Measurements from ENCODE around the gene IFI35.
A peak's percentile ranks its signal among the peaks of the same experiment; 100 is the strongest.

Gene IFI35

GRCh38 chr17:43024407-43025289 lies 18.1 kb downstream of the IFI35 start, which contains the start of gene RND2:
TSS of gene RND2 (plus strand) at chr17:43025231. CDS start at chr17:43025348, 117 bp downstream.
- H3K9me3 Mint-ChIP-seq = no peaks in the 10 kb centered on the region
- peaks cover 2% of the 10 kb centered on the region for H3K36me3 Mint-ChIP-seq
- H3K27me3 Mint-ChIP-seq = peaks cover 72% of the 10 kb centered on the region
- peaks cover 32% of the 10 kb centered on the region for H3K4me1 Mint-ChIP-seq
- no peak within 1 kb of the TSS for H3K27ac Mint-ChIP-seq
- peak within 1 kb of the TSS; percentile 78 for H3K4me3 Mint-ChIP-seq
- CTCF ChIA-PET = interaction anchor here (1.0 to 1.4 kb wide), 4 partner anchors 14 to 26 kb away, joined by 3 to 5 read pairs (median 3); partner anchors contain the start of genes IFI35 and RPL27
- DNase-seq = peak; percentile 83

DNA sequence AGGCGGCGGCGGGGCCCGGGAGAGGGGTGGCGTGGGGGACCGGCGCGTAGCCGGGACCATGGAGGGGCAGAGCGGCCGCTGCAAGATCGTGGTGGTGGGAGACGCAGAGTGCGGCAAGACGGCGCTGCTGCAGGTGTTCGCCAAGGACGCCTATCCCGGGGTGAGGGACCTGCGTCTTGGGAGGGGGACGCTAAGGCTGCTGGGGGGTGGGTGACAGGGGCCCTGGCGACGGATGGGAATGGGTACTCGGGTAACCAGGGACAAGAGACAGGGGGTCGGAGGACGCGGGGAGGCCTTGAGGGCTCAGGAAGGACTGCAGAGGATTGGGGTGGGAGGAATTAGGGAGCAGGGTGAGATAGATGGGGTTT lies 18.7 kb downstream of the IFI35 start:
- no peaks in the 10 kb centered on the region for H3K9me3 Mint-ChIP-seq
- H3K27me3 Mint-ChIP-seq = peaks cover 70% of the 10 kb centered on the region
- H3K36me3 Mint-ChIP-seq = peaks cover 2% of the 10 kb centered on the region
- DNase-seq = no peak
- no peak overlapping the region for H3K27ac Mint-ChIP-seq
- peak overlapping the region; percentile 61 for H3K4me3 Mint-ChIP-seq
- CTCF ChIA-PET = no interaction called here
- peaks cover 26% of the 10 kb centered on the region for H3K4me1 Mint-ChIP-seq

GRCh38 chr17:43025766-43026537 lies 19.4 kb downstream of the IFI35 start:
- Mint-ChIP-seq H3K9me3 (no peaks in the 10 kb centered on the region), H3K36me3 (peaks cover 2% of the 10 kb centered on the region), H3K4me3 (peak overlapping the region; percentile 31), H3K27ac (no peak overlapping the region), H3K4me1 (peaks cover 21% of the 10 kb centered on the region), H3K27me3 (peaks cover 71% of the 10 kb centered on the region)
- CTCF ChIA-PET = no interaction called here
- no peak for DNase-seq

DNA sequence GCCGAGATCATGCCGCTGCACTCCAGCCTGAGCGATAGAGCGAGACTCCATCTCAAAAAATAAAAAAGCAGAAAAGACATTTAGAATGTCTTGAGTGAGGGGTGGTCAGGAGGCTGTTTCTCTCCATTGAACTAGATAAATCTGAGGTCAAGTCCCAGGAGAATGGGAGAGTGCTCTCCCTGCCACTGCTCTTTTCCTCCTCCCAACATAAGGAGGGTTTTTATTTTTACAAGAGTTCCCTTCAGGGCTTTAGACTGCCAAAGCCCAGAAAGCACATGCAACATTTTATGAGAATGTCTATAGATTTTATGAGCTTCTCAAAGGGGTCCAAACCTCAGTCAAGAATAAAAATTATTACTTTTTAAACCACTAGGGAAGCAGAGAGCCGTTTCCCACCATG lies 20.0 kb downstream of the IFI35 start:
- no peaks in the 10 kb centered on the region for H3K9me3 Mint-ChIP-seq
- H3K27me3 Mint-ChIP-seq = peaks cover 65% of the 10 kb centered on the region
- H3K36me3 Mint-ChIP-seq = peaks cover 2% of the 10 kb centered on the region
- DNase-seq = no peak
- peaks cover 16% of the 10 kb centered on the region for H3K4me1 Mint-ChIP-seq
- CTCF ChIA-PET = no interaction called here
- no peak overlapping the region for H3K27ac Mint-ChIP-seq
- peak overlapping the region; percentile 31 for H3K4me3 Mint-ChIP-seq

DNA sequence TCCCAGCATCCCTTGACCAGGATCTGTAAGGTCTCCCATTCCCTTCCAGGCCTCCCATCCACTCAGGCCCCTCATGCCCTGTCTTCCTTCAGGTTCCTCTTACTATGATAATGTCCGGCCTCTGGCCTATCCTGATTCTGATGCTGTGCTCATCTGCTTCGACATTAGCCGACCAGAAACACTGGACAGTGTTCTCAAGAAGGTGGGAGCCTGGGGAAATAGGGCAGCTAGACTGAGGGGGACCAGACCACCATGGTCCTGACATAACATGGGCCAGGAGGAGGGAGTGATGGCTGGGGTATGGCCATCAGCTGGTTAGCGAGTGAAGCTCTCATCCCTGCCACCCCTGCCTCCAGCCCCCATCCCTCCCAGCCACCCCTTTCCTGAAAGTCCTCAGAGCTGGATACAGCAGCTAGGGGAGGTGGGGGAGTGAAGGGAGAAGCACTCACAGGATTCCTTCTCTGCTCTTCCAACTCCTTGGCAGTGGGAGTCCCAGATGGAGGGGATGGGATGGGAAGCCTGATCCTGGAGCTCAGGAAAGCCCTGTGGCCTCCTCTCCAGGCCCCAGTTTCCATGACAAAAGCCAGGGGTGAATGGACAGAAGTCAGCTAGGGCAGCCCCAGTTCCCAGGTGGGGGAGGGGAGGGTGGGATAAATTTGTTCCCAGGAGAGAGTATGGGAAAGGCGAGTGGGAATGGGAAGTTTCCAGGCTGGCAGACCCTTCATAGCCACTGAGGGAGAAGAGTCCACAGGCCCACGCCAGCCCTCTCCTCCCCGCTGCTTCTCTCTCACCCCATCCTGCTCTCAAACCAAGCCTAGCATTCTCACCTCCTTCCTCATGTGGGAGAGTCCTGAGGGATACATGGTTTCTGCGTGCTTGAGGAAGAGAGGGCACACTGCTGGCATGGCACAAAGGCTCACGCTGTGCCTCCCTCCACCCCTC lies 20.8 kb downstream of the IFI35 start:
- DNase-seq = no peak
- peaks cover 57% of the 10 kb centered on the region for H3K27me3 Mint-ChIP-seq
- H3K4me1 Mint-ChIP-seq = peaks cover 13% of the 10 kb centered on the region
- CTCF ChIA-PET = no interaction called here
- H3K36me3 Mint-ChIP-seq = peaks cover 2% of the 10 kb centered on the region
- no peak overlapping the region for H3K27ac Mint-ChIP-seq
- no peaks in the 10 kb centered on the region for H3K9me3 Mint-ChIP-seq
- H3K4me3 Mint-ChIP-seq = no peak overlapping the region

DNA sequence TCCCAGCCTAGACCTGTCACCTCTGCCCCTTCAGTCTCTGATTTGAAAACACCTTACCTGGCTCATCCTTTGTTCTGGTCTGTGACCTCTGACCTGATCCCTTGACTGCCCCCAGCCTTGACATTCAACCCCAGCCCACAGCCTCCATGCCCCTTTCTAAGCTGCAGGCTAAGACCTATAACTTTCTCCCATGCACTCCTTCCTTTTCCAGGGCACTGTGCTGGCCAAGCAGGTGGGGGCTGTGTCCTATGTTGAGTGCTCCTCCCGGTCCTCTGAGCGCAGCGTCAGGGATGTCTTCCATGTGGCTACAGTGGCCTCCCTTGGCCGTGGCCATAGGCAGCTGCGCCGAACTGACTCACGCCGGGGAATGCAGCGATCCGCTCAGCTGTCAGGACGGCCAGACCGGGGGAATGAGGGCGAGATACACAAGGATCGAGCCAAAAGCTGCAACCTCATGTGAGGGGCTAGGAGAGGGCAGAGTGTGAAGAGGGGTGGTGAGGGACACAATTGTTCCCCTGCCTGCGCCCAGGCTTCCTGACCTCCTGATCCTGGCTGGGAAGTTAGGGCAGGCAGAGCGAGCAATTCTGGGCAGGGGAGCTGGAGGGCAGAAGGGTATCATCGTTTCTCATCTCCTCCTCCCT lies 21.8 kb downstream of the IFI35 start:
- Mint-ChIP-seq H3K9me3 (no peaks in the 10 kb centered on the region), H3K27ac (peak overlapping the region; percentile 25), H3K4me1 (peaks cover 13% of the 10 kb centered on the region), H3K36me3 (peaks cover 2% of the 10 kb centered on the region), H3K27me3 (peaks cover 50% of the 10 kb centered on the region), H3K4me3 (no peak overlapping the region)
- CTCF ChIA-PET = no interaction called here
- no peak for DNase-seq

- CTCF ChIA-PET = no interaction called here
- no peak for DNase-seq
These were observed 23.7 kb downstream of the IFI35 start for GRCh38 chr17:43030137-43030767.

DNA sequence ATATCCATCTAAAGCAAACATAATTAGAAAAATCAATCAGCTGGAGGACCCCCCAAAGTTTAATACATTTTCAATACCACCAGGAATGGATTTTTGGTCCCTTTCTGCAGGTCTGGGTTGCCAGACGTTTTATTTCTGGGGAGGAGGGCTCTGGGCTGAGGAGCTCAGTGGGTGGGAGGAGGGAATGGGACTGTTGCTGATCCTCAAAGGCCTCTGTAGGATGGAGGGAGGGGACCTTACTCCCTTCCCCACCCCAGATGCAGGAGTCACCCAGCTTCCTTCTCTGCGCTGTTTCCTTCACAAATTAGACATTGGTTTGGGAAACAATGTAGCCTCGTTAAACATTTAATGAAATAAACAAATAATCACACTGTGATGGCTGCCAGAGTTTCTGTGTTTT lies 25.1 kb downstream of the IFI35 start:
- no peaks in the 10 kb centered on the region for H3K9me3 Mint-ChIP-seq
- CTCF ChIA-PET = no interaction called here
- no peaks in the 10 kb centered on the region for H3K4me1 Mint-ChIP-seq
- no peak overlapping the region for H3K27ac Mint-ChIP-seq
- H3K4me3 Mint-ChIP-seq = no peak overlapping the region
- H3K36me3 Mint-ChIP-seq = no peaks in the 10 kb centered on the region
- peaks cover 25% of the 10 kb centered on the region for H3K27me3 Mint-ChIP-seq
- no peak for DNase-seq

More at GRCh38 chr17:43030137-43030767, 23.7 kb downstream of the IFI35 start:
- Mint-ChIP-seq H3K4me3 (no peak overlapping the region), H3K4me1 (peaks cover 3% of the 10 kb centered on the region), H3K36me3 (no peaks in the 10 kb centered on the region), H3K9me3 (no peaks in the 10 kb centered on the region), H3K27me3 (peaks cover 38% of the 10 kb centered on the region), H3K27ac (no peak overlapping the region)

DNA sequence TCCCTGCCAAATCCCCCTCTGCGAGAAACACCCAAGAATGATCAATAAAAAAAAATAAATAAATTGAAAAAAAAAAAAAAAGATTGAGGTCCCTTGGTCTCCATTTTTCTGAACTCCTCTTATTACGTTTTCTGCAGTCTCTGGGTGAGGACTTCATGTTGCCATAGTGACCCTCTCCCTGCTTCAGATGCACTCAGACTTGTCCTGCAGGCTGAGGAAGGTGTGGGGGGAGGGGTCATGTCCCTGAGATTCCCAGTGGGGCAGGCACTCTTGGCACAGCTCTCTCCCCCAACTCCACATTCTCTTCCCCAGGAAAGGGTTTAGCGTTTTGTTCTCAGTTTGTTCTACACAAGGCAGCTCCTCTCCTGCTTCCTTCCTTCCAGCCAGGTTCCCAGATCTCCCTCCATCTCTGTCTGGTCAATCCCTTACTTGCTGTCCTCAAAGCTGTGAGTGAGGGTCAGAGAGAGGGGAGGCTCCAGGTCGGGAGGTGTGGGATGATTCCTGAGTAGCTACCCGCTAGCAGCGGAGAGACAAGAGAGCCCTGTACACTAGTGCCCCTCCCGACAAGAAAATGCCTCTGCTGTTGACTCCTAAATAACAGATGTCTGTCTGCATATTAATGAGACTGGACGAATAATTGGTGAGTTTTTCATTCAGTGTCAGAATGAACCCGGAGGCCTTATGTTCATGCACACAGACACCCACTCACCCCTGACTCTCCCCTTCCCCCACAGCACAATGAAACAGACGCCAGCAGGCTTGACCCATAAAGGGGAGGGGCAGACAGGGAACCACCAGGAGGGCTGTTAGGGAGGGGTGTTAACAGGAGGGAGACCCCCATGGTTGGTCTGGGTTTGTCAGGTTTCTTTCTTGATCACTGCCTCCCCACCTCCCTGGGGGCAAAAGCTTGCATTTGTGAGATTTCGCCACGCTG lies 27.6 kb downstream of the IFI35 start:
- Mint-ChIP-seq H3K9me3 (no peaks in the 10 kb centered on the region), H3K27ac (no peak overlapping the region), H3K27me3 (peaks cover 5% of the 10 kb centered on the region), H3K36me3 (no peaks in the 10 kb centered on the region), H3K4me3 (no peak overlapping the region), H3K4me1 (no peaks in the 10 kb centered on the region)
- CTCF ChIA-PET = no interaction called here
- DNase-seq = no peak

DNA sequence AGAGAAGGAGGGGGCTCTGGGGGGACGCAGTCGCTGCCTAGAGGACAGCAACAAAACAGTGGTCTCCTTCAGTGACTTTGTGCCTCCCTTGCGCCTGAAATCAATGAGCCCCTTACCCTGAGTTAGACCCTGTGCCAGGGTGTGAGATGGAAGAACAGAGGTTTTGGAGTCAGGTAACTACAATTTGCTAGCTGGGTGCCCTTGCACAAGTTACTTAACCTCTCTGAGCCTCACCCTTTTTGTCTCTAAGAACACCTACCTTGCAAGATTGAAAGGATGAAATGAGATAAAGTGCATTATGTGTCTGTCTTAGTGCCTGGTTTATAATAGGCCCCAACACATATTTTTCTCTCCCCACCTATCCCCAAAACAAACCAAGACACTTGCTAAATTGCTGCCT lies 28.3 kb downstream of the IFI35 start:
- Mint-ChIP-seq H3K9me3 (no peaks in the 10 kb centered on the region), H3K4me1 (no peaks in the 10 kb centered on the region), H3K36me3 (no peaks in the 10 kb centered on the region), H3K4me3 (no peak overlapping the region), H3K27me3 (peaks cover 5% of the 10 kb centered on the region), H3K27ac (no peak overlapping the region)
- CTCF ChIA-PET = no interaction called here
- DNase-seq = no peak

DNA sequence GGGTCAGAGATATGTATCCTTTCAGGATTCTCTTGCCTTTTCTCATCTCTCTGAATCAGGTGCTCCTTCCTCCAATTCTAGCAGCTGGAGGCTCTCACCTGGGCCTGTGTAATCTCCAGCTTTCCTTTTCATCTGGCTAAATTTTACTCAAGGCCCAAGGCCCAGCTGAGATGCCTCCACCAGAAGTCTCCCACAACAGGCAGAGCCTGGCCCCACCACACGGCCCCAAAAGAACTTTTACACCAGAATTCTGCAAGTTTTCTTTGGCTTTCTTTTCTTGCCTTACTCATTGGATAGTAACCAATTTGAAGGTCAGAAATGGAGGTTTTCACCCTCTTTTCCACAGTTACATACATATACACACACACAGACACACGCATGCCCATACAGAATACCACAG lies 33.1 kb downstream of the IFI35 start:
- H3K4me3 Mint-ChIP-seq = no peak overlapping the region
- no peak for DNase-seq
- no peaks in the 10 kb centered on the region for H3K27me3 Mint-ChIP-seq
- H3K27ac Mint-ChIP-seq = no peak overlapping the region
- H3K9me3 Mint-ChIP-seq = no peaks in the 10 kb centered on the region
- CTCF ChIA-PET = no interaction called here
- peaks cover 14% of the 10 kb centered on the region for H3K36me3 Mint-ChIP-seq
- no peaks in the 10 kb centered on the region for H3K4me1 Mint-ChIP-seq

DNA sequence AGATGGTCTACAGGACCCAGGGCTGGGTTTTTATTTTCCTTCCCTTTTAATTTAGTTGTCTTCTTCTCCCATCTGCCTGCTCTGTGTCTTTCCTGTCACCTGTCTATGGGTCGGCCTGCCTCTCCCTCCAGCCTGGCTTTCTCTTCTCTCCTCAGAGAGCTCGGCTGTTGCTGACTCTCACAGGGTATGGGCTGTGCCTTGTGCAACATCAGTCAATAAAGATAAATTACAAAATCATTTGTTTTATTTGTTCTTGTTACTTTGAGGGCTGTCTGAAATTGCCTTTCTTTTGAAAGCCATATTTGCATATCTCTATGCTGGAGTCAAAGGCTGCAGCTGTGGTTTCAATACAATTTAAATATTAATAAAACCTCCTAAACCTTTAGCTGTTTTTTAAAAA lies 34.1 kb downstream of the IFI35 start:
- H3K9me3 Mint-ChIP-seq = no peaks in the 10 kb centered on the region
- CTCF ChIA-PET = no interaction called here

More for the DNA sequence above, 34.1 kb downstream of the IFI35 start:
- H3K4me1 Mint-ChIP-seq = no peaks in the 10 kb centered on the region
- no peaks in the 10 kb centered on the region for H3K27me3 Mint-ChIP-seq
- H3K4me3 Mint-ChIP-seq = no peak overlapping the region
- DNase-seq = no peak
- H3K36me3 Mint-ChIP-seq = peaks cover 20% of the 10 kb centered on the region
- H3K27ac Mint-ChIP-seq = no peak overlapping the region
